RKO (cell line): ENCODE measurements around the gene LARGE1.
A peak's percentile ranks its signal among the peaks of the same experiment; 100 is the strongest.

Source experiments
- DNase-seq: peaks from one replicate; pipeline ENCODE4 v3.0.0-alpha.2; 2016; ENCODE audit warnings: low spot score

Gene LARGE1

GRCh38 chr22:33519974-33520903 lies 400.0 kb downstream of the LARGE1 start:
- no peak for DNase-seq

DNA sequence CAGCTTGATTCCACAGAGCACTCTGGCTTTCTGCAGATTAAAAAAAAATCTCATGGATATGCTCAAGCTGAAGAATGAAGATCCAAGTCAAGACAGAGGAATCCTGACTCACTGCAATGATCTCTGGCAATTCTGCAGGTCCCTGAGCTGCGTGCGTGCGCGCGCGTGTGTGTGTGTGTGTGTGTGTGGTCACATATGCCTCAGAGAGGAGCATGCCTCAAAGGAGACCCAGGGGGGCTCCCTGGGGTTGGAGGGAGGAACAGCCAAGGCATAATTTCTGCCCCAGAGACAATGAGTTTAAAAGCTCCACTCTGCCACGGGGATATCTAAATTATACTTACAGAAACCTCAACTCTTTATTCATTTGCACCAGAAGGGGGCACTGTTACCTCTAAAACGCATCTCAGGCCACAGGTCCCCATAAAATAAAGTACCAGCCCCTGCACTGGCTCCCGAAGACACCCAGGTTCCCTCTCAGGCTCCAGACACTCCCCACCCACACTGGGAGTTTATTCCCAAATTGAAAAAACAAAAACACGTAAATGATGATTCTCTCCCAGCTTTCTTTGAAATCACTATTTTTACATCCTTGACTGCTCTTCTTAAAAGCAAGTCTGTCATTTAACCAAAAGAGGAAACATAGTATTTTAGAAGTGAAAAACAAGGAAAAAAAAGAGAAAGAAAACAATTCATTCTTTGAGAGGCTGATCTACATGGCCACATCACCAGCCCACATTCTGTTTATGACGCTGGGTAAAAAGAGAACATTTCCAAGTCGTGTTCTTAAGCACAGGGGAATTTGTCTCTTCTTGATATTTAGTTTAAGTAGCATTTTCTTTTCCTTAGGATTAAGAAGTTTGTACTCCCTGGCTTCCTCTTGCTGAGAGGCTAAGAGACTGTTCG lies 401.0 kb downstream of the LARGE1 start:
- peak; percentile 41 for DNase-seq

GRCh38 chr22:33518405-33518804 lies 401.9 kb downstream of the LARGE1 start:
- DNase-seq = no peak

GRCh38 chr22:33515795-33516194 lies 404.5 kb downstream of the LARGE1 start:
- DNase-seq = no peak

DNA sequence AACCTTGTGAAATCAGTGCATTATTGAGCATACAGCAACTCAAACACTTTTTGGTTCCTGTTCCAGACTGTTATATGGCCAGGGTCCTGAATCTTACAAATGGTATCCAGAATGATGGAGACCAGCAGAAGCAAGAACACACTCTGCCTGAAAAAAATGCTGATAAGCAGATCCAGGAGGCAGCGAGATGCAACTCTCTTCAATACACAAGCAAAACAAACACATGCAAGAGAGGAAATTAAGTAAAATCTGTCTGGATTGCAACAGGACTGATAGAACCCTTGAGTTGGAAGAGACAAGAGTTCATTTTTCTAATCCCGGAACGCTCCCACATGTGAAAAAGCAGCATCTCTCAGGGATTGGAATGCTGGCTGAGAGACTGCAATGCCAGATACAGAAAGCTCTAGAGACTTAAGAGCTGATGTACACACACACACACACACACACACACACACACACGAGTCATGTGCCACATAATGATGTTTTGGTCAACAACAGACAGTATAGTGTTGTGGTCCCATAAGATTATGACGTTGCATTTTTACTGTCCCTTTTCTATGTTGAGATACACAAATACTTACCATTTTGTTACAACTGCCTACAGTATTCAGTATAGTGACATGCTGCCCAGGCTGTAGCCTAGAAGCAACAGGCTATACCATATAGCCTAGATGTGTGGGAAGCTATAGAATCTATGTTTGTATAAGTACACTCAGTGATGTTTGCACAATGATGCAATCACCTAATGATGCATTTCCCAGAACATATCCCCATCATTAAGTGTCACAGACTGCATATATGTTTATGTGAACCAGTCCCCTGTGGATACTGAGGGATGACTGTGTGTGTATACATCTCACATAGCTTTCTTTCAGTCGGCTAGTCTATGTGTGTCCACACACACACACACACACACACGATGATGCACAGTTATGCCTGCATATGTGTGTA lies 406.6 kb downstream of the LARGE1 start:
- no peak for DNase-seq

DNA sequence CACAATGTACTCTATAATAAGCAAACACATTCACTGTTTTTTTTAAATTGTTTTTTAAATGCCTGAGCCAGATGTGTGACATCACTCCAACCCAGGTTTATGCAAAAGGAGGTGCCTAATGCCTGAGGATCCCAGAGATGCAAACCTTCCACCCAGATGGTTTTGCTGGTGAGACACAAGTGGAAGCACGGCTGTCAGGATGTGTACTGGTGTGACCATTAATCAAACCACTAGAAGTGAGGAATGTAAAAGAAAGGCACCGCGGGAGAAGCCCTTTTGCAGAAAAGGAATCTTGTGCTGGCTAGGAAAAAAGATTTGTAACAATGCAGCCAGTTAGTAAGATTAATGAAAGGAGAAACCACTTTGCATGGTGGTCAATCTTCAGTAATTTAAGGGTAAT lies 407.4 kb downstream of the LARGE1 start:
- DNase-seq = no peak

DNA sequence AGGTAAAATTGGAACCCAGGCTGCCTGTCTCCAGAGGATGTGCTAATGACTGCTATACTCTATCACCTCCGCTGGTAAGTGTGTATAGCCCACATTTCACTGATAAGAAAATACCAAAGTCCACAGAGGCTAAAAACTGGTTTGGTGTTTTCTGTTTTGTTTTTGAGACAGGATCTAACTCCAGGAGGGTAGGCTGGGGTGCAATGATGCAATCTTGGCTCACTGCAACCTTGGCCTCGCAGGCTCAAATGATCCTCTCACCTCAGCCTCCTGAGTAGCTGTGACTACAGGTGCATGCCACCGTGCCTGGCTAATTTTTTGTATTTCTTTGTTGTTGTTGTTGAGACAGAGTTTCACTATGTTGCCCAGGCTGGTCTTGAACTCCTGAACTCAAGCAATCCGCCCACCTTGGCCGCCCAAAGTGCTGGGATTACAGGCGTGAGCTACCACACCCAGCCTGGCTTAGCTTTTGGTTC lies 409.8 kb downstream of the LARGE1 start:
- no peak for DNase-seq

- DNase-seq = no peak
Observed at GRCh38 chr22:33504941-33505625, 415.2 kb downstream of the LARGE1 start.

GRCh38 chr22:33496112-33496511 lies 424.2 kb downstream of the LARGE1 start:
- DNase-seq = no peak

DNA sequence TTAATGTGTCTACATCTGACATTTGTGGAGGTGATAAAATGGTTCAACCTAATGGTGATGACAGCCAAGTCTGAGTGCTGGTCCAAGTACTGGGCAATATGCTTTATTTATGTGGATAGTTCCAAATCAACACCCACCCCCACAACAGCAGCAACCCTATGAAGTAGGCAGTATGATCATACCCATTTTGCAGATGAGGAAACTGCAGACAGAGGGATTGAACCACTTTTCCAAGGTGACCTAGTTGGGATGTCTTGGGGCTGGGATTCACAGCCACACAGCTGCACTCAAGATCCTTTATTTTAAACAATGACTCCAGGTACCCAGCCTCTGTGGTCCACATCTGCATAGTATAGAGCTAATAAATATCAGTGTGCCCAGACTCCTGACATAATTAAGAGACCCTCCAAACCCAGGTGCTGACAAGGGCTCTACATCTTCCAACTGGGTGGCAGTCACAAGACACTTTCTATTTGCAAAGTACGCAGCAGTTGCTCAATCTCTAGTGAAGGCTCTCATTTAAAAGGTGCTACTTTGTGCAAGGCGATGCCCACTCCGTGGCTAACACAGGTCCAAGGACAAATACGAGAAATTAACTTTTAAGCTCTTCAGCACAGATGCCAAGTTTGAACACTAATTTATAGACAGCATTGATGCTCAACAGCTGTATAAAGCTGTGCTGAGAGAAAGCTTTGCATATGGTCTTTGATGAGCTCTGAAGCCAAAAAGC lies 426.6 kb downstream of the LARGE1 start:
- DNase-seq = no peak

DNA sequence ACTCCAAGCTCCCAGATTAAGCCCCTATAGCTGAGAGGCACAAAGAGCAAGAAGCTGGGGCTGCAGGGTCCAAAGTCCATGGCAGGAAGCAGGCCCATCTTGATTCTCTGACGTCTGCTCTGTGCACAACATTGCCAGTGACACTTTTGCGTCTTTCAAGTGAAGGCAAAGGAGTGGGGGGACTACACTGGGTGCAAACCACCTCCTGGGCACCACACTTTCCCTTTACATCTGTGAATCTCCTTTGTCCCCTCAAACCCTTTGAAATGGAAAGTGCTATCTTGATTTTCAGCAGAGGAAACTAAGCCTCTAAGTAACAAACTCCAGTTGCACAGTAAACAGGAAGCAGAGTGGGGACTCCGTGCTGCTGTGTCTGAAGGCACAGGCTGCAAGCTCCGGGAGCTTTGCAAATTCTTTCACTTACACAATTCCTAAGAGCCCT lies 428.0 kb downstream of the LARGE1 start:
- no peak for DNase-seq

- no peak for DNase-seq
Observed at GRCh38 chr22:33487041-33487716, 433.1 kb downstream of the LARGE1 start.

- DNase-seq = no peak
Observed at GRCh38 chr22:33481550-33481949, 438.7 kb downstream of the LARGE1 start.

- no peak for DNase-seq
Observed at GRCh38 chr22:33477120-33478111, 442.9 kb downstream of the LARGE1 start.

DNA sequence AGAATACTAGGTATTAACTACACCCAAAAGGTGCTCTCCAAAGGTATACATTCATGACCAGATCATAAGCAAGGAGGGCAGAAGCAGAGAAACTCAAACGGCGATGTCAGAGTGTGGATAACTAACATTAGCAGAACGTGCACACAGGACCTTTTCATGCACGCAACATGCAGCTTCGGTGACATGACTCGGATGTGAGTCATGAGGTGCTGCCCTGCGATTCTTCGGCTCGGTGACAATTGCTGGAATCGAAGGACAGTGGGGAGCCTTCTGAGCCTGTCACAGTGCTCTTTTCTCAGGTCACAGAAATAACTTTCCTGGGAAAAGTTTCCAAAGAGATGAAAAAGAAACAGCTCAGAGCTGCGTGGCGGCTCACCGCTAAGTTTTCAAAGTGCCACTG lies 443.6 kb downstream of the LARGE1 start:
- peak; percentile 41 for DNase-seq

- DNase-seq = no peak
Observed at GRCh38 chr22:33476206-33476605, 444.1 kb downstream of the LARGE1 start.

- no peak for DNase-seq
Observed at GRCh38 chr22:33474587-33474986, 445.7 kb downstream of the LARGE1 start.
